Cortex of kidney (tissue), 1 donor: ENCODE measurements around the gene LRWD1.

ENCODE experiments used
- DNase-seq: peaks from one replicate; lab custom pipeline; 2025; lab: John Stamatoyannopoulos, UW

LRWD1 gene

GRCh38 chr7:102464577-102465280, at the start of gene LRWD1, which contains the start of gene ALKBH4:
Gene LRWD1, plus strand, starts transcription at chr7:102464984. Its CDS starts 97 bp downstream, at chr7:102465081.
Gene ALKBH4, minus strand, starts transcription at chr7:102464863. Its CDS starts 27 bp downstream, at chr7:102464836.
- no peak for DNase-seq

DNA sequence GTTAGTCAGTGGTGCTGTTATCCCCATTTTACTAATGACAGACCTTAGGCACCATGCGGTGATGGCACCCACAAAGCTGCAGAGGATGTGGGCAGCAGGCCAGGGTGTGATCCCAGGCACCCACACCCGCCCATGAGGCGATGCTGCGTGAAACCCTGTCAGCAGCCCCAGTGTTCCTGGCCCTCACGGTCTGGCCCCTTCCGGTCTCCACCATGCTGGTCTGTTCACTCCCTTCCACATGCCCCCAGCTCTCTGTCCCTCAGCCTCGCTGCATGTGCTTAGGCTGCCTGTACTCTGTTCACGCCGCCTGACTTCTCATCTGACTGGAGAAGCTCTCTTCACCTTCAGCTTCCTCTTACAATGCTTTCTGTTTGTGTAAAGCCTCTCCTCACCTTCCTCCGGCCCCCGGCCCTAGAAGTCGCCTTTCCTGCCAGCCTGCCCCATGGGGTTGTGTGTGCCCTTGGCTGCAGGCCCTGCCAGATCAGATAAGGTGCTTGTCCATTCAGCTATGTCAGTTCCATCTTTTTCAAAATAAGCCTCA, 49.0 kb upstream of the LRWD1 start:
- DNase-seq, result no peak

DNA sequence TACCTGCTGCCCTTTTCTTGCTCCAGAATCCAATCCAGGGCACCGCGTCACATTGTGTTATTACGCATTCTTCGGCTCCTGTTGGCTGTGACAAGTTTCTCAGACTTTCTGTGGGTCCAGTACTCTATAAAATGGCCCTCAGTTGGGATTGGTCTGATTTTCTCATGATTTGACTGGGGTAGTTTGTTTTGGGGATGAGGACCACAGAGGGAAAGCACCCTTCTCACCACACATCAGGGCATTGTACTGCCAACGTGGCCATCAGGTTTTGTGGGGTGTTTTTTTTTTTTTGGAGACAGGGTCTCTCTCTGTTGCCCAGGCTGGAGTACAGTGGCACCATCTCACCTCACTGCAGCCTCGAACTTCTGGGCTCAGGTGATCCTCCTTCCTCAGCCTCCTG, 48.4 kb upstream of the LRWD1 start:
- DNase-seq, result no peak

- no peak for DNase-seq
Observed at GRCh38 chr7:102417105-102417504, 47.7 kb upstream of the LRWD1 start.

- DNase-seq, result no peak
Observed at GRCh38 chr7:102418592-102418991, 46.2 kb upstream of the LRWD1 start.

- DNase-seq, result no peak
Observed at GRCh38 chr7:102421706-102422240, 43.0 kb upstream of the LRWD1 start.

DNA sequence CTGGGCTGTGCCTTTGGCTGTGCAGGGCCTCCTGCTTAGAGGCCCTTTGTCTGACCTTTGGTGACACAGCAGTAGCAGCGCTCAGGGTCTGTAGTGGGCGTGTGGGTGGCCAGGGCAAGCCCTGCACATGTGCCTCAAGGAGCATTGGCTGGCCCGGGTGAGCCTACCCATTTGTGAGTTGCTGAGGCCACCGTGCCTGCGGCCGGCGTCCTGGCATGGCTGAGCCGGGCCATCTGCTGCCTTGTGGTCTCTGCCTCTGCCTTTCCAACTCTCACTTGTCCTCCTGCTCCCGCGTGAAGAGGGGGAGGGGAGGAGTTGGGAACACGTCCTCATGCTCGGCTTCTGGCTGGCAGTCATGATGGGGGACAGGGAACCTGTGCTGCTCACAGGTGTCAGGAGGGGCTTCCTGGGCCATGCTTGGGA, 40.6 kb upstream of the LRWD1 start:
- no peak for DNase-seq

- DNase-seq, result no peak
Observed at GRCh38 chr7:102424787-102425218, 40.0 kb upstream of the LRWD1 start.

DNA sequence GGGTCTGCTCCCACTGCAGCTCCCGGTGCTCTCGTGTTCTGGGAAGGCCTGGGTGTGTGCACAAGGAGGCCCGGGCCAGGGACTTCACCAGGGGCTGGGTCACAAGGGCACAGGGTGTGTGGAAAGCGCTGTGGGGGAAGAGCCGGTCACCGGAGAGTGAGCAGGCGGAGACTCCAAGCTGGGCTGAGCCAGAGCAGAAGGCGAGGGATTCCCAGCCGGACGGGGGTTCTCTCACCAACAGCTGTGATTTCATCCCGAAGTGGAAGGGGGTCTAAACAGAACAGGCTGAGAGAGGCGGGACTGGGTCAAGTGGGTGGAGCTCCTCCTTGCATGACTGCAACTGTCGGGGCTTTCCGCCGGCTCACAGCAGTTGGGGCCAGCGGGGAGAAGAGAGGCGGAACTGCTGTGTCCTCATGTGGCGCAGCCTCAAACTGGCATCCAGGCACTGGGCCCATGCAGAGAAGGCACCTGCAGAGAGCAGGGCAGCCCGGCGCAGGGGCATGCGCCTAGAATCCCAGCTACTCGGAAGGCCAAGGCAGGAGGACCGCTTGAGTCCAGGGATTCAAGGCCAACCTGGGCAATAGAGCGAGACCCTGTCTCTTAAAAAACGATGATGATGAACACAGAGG, 39.0 kb upstream of the LRWD1 start:
- DNase-seq, result no peak

DNA sequence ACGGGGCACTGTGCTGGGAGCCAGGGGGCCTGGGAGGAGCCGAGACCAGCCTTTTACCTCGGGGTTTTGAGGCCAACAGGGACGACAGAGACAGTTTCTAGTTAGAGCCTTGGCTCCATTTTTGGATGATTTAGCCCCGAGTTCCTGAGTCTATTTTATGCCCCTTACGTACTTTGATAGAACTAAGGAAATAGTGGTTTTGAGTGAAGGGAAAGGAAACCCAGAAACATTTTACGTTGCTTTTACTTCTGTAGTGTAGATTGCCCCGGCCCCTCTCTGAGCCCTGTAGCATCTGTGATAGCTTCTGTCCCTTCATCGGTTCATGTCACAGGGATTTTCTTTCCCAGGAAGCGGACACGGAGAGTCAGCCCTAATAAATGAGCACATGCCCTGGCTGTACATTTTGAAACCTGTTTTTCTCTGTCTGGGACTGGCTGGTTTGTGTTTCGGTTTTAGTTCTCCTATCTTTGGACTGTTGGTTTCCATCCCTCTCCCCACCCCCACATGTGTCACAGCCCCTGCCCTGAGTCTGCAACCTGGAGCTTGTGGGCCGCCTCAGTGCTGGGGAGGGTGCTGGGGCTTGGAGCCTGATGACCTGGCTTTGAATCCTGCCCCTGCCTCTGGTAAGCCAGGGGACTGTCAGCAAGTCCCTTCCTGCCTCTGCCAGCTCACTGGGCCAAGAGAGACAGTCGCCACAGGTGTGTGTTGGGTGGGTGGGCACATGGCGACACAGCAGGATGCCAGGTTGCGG, 38.3 kb upstream of the LRWD1 start:
- DNase-seq, result no peak

GRCh38 chr7:102427019-102427405, 37.8 kb upstream of the LRWD1 start:
- no peak for DNase-seq

DNA sequence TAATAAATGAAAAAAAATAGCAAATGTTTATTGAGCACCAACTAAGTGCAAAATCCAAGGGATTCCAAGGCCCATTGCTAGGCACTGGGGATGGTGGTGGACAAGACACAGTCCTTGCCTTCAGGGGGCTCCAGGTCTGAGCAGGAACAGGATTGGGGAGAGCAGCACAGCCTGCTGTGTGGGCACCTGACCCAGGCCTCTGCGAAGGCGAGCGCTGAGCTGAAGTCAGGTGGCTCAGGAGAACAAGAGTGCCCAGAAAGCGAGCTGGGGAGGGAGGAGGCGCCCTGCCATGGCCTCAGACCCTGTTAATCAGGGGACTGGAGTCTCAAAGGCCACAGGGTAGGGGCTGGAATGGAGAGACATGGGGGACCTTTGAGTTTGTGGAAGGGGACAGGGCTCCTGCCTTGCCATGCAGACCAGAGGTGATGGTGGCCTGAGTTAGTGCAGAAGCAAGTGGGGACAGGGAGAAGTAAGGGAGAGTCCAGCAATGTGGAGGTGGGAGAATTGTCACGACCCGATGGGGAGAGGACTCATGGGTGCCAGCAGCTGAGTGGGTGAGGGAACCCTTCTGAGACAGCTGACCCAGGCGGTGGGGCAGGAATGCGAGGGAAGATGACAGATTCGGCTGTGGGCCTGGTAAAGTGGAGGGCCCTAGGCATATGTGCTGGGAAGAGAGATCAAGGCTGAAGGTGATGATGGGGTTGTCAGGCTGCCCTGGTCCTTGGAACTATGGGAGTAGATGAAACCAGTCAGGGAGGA, 35.5 kb upstream of the LRWD1 start:
- no peak for DNase-seq

GRCh38 chr7:102431617-102432298, 33.0 kb upstream of the LRWD1 start:
- DNase-seq, result no peak

- no peak for DNase-seq
Observed at GRCh38 chr7:102432442-102433218, 32.2 kb upstream of the LRWD1 start.

DNA sequence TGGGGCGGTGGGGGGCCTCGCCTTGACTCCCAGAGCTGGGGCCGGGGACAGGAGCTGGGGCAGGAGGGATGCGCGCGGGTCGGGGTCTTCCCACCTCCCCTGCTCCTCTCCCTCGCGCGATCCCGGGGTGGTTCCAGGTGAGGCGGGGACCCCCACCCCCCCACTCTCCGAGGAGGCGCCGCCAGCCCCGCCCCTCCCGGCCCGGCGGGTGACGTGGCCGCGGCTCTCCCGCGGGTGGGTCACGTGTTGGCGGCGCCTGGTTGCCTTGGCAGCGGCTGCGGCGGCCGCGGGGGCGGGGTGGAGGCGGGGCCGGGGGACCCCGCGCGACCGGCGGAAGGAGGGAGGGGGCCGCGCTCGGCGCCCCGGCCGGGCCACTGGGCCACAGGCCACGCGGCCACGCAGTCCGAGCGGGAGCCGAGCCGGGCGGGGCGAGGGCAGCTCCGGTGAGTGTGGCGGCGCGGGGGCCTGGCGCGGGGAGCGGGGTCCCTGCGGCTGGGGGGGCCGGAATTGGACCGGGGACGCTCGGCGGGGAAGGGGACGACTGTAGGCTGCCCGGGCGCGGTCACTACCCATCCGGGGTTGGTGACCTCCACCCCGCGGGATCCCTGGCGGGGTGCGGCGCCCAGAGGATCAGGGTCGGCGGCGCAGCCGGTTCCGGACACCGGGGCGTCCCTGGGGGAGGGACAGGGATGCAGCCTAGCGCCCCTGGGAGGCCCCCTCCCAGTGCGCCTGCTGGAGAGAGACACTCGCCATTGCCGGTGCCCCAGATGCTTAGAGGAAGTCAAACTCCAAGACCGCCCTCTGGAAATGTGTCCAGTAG, 31.4 kb upstream of the LRWD1 start, which contains the start of gene ORAI2:
Gene ORAI2, plus strand, starts transcription at position 357 of the 820 bp plus-strand sequence. CDS start 5,382 bp downstream, outside the sequence.
- no peak for DNase-seq

- no peak for DNase-seq
Observed at GRCh38 chr7:102434039-102434486, 30.7 kb upstream of the LRWD1 start.

- no peak for DNase-seq
Observed at GRCh38 chr7:102436118-102436517, 28.7 kb upstream of the LRWD1 start.

DNA sequence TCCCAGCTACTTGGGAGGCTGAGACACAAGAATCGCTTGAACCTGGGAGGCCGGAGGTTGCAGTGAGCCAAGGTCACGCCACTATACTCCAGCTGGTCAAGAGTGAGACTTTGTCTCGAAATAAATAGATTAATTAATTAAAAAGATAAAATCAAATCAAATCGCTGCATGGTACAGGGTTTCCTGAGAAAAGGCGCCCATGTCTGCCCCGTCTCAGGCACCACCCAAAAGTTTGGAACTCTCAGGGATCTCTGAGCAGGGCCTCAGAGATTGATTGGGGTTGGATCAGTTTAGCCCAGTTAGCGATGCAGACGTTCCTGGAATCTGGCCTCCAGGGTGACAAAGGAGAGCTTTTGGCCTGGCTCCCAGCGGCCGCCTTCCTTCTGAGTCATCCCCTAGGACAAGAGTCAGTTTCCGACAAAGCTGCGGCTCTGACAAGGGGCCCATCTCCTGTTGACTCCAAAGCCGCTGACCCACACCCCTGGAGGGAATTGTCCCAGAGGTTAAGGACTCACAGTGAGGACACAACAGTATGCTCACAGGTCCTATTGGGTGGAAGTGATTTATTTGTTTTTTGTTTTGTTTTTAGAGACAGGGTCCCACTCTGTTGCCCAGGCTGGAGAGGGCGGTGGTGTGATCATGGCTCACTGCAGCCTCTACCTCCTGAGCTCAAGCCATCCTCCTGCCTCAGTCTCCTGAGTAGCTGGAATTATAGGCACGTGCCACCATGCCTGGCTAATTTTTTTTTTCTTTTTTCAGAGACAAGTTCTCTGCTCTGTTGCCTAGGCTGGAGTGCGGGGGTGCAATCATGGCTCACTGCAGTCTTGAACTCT, 24.6 kb upstream of the LRWD1 start:
- no peak for DNase-seq
